ENCODE measurements around the gene FAM171A1.
"Not testable (repeated sequence)": the region's sequence is repeated elsewhere in the genome, so short reads cannot be mapped to it uniquely, and the experiment has no call there.

Gene FAM171A1

DNA sequence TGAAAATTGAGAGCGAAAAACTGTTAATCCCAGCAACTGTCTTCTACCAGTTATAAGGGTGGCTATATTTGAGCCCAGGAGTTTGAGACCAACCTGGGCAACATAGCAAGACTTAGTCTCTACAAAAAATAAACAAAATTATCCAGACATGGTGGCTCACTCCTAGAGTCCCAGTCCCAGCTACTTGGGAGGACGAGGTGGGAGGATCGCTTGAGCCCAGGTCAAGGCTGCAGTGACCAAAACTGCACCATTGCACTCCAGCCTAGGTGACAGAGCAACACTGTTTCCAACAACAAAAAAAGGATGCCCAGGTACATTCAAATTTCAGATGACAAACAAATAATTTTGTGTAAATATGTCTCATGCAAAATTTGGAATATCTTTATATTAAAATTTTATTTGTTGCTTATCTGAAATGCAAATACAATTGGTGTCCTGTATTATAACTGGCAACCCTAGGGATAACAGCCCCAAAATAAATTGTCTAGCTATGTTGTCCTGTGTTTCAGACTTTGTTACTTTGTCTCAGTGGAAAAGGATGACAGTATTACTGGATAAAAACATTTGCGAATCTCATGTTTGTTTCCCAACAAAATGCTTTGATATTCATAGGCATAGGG, 26.7 kb downstream of the FAM171A1 start:
- DNase-seq (ENCODE audit: insufficient read length, low spot score): no peak
- no peak for FAIRE-seq
- TF ChIP-seq, protein P1, sequence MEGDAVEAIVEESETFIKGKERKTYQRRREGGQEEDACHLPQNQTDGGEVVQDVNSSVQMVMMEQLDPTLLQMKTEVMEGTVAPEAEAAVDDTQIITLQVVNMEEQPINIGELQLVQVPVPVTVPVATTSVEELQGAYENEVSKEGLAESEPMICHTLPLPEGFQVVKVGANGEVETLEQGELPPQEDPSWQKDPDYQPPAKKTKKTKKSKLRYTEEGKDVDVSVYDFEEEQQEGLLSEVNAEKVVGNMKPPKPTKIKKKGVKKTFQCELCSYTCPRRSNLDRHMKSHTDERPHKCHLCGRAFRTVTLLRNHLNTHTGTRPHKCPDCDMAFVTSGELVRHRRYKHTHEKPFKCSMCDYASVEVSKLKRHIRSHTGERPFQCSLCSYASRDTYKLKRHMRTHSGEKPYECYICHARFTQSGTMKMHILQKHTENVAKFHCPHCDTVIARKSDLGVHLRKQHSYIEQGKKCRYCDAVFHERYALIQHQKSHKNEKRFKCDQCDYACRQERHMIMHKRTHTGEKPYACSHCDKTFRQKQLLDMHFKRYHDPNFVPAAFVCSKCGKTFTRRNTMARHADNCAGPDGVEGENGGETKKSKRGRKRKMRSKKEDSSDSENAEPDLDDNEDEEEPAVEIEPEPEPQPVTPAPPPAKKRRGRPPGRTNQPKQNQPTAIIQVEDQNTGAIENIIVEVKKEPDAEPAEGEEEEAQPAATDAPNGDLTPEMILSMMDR (IDR thresholded peaks at IDR 0.05; ENCODE audit: insufficient read depth, missing control alignments): no peak

- FAIRE-seq (no peak), DNase-seq (ENCODE audit: insufficient read length, low spot score) (no peak)
- TF ChIP-seq, protein P1 (IDR thresholded peaks at IDR 0.05; ENCODE audit: insufficient read depth, missing control alignments): no peak
Measured at GRCh38 chr10:15342970-15343369, 28.1 kb downstream of the FAM171A1 start.

DNA sequence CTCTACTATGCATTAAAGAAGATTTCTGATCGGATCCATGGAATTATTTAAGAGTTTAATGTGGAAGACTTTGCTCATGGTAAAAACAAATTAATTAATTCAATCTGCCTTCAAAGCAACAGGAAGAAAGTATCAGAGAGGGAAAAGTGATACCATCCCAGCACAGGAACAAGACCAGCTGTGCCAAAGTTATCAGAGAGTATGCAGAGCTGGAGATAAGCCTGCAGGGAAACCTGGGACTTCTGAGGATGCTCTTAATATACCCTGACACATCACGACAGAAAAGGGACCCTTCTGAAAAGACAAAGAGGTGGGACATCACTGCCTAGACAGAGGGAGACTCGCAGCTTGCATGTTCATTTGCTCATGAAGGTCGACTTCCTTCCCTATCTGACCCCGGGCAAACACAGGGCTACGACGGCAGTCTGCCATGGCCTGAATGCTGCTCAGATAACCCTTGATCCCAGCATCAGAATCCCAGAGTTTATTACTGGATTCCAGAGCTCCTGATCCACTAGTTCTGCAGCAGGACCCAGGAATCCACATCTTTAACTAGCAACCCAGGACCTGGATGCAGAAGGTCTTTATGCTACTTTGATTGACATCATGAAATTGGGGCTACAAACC, 29.5 kb downstream of the FAM171A1 start:
- FAIRE-seq: no peak
- TF ChIP-seq, protein P1 (IDR thresholded peaks at IDR 0.05; ENCODE audit: insufficient read depth, missing control alignments): no peak
- DNase-seq (ENCODE audit: insufficient read length, low spot score): no peak

DNA sequence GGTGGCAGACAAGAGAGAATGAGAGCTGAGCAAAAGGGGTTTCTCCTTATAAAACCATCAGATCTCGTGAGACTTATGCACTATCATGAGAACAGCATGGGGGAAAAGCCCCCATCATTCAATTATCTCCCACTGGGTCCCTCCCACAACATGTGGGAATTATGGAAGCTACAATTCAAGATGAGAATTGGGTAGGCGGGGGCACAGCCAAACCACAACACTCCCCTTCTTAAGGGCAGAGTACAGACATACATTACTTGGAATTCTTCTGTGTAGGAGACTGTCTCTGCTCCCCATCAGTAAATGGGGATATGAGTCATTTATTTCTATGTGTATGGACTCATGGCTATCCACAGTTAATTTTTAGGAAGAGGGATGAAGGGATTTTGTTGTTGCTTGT, 31.2 kb downstream of the FAM171A1 start:
- FAIRE-seq: no peak
- no peak for DNase-seq (ENCODE audit: insufficient read length, low spot score)
- TF ChIP-seq, protein P1 (IDR thresholded peaks at IDR 0.05; ENCODE audit: insufficient read depth, missing control alignments): no peak

DNA sequence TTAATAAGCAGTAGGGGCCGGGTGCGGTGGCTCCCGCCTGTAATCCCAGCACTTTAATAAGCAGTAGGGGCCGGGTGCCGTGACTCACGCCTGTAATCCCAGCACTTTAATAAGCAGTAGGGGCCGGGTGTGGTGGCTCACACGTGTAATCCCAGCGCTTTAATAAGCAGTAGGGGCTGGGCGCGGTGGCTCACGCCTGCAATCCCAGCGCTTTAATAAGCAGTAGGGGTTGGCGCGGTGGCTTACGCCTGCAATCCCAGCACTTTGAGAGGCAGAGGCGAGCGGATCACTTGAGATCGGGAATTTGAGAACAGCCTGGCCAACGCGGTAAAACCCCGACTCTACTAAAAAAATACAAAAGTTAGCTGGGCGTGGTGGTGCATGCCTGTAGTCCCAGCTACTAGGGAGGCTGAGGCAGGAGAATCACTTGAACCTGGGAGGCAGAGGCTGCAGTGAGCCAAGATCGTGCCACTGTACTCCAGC, 33.6 kb downstream of the FAM171A1 start:
- DNase-seq (ENCODE audit: insufficient read length, low spot score); FAIRE-seq: not testable (repeated sequence)

- TF ChIP-seq, protein P1 (IDR thresholded peaks at IDR 0.05; ENCODE audit: insufficient read depth, missing control alignments): no peak
- FAIRE-seq (no peak), DNase-seq (ENCODE audit: insufficient read length, low spot score) (no peak)
Measured at GRCh38 chr10:15336211-15336610, 34.9 kb downstream of the FAM171A1 start.

DNA sequence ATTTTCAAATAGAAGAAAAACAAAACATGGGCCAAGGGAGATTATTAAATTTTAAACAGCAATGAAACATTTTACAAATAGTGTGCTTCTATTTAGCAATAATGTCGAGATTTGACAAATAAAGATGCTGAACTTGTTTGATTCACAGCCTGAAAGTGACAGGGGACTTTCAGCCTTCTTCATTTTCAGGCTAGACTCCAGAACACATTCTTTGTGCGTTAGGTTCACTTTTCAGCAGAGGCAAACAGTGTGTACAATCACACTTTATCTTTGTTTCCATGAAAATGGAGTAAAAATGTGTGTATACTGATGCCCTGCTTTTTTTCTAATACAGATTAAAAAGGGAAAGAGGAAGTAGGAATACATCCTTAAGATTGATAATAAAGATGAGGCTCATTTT, 35.6 kb downstream of the FAM171A1 start:
- FAIRE-seq: peak; percentile 11

More for the DNA sequence above, 35.6 kb downstream of the FAM171A1 start:
- DNase-seq (ENCODE audit: insufficient read length, low spot score): no peak
- TF ChIP-seq, protein P1 (IDR thresholded peaks at IDR 0.05; ENCODE audit: insufficient read depth, missing control alignments): no peak
